Effector memory CD4-positive, alpha-beta T cell (primary cell): ENCODE measurements around the gene GFOD2.

Experiments
- DNase-seq, 3 donors: peaks; one replicate each; pipeline ENCODE4 v3.0.0-alpha.2; 2020
- H3K27ac ChIP-seq: 2 replicates; pipeline ENCODE4 v1.7.0; 2013; ENCODE audit warnings: mild to moderate bottlenecking, low read length, moderate library complexity; ENCODE audit not compliant: insufficient read depth, poor library complexity, severe bottlenecking
- H3K27me3 ChIP-seq: replicated peaks from 2 replicates; pipeline ENCODE4 v1.7.0; 2013; ENCODE audit warnings: mild to moderate bottlenecking, low read length; ENCODE audit not compliant: insufficient read depth, control insufficient read depth, poor library complexity, severe bottlenecking
- H3K36me3 ChIP-seq: 2 replicates; pipeline ENCODE4 v1.7.0; 2013; ENCODE audit warnings: mild to moderate bottlenecking, low read length, moderate library complexity; ENCODE audit not compliant: control insufficient read depth, insufficient read depth
- H3K4me1 ChIP-seq: 2 replicates; pipeline ENCODE4 v1.7.0; 2013; ENCODE audit warnings: low read length, mild to moderate bottlenecking; ENCODE audit not compliant: control insufficient read depth, insufficient read depth, poor library complexity, severe bottlenecking
- H3K4me3 ChIP-seq: 2 replicates; pipeline ENCODE4 v1.7.0; 2013; ENCODE audit warnings: low read length, low read depth, mild to moderate bottlenecking; ENCODE audit not compliant: insufficient read depth, poor library complexity, severe bottlenecking
- H3K9me3 ChIP-seq: 2 replicates; pipeline ENCODE4 v1.7.0; 2013; ENCODE audit warnings: mild to moderate bottlenecking, low read length, moderate library complexity; ENCODE audit not compliant: control insufficient read depth

GFOD2 gene

GRCh38 chr16:67628216-67628615 is 90.9 kb downstream of the GFOD2 start:
- DNase-seq = no peak
- H3K27me3 ChIP-seq = no peaks in the 10 kb centered on the region
- no peak overlapping the region for H3K4me3 ChIP-seq
- peaks cover 76% of the 10 kb centered on the region for H3K36me3 ChIP-seq
- H3K27ac ChIP-seq = no peak overlapping the region
- no peaks in the 10 kb centered on the region for H3K9me3 ChIP-seq
- no peaks in the 10 kb centered on the region for H3K4me1 ChIP-seq
